Measurements from ENCODE around the gene RHOG. TPM values are rescaled to one million over a fixed set of nuclear protein-coding genes. Genes with fewer than 3 reads are reported as not detected.
A peak's percentile ranks its signal among the peaks of the same experiment; 100 is the strongest.

The RHOG gene
- total RNA-seq, 2 experiments from 2014 or later, result 157 to 180 TPM

DNA sequence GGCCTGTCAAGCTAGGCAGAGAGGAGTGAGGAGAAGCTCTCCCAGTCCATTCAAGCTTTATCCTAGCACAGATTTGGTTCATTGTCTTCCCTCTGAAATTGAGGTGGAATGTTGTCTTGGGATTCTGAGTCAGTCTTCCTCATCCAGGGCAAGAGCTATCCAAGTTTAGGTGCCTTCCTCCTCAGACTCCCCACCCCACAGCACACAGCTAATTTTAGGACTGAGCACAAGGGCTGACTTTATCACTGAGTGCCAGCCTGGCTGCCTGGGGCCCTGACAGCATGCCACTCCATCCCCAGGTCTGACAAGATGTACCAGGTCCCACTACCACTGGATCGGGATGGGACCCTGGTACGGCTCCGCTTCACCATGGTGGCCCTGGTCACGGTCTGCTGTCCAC is 29.8 kb downstream of the RHOG start:
- peaks cover 4% of the 10 kb centered on the region for H3K36me3 Mint-ChIP-seq (ENCODE audit: low read depth)
- H3K4me3 Mint-ChIP-seq, result no peak overlapping the region
- POLR2A ChIA-PET, result no interaction called here
- no peaks in the 10 kb centered on the region for H3K27me3 Mint-ChIP-seq
- no peaks in the 10 kb centered on the region for H3K9me3 Mint-ChIP-seq (ENCODE audit: low read depth)
- ATAC-seq (no peak), DNase-seq (no peak)
- intact Hi-C loops (cut with DNase I, micrococcal nuclease), result no loop called here
- CTCF ChIA-PET, result interaction anchor here (0.7 to 5.5 kb wide), 6 partner anchors 13 to 262 kb away, joined by 3 to 47 read pairs (median 4); partner anchors contain the start of gene NUP98
- H3K4me1 Mint-ChIP-seq, result peaks cover 17% of the 10 kb centered on the region
- no peak overlapping the region for H3K27ac Mint-ChIP-seq

DNA sequence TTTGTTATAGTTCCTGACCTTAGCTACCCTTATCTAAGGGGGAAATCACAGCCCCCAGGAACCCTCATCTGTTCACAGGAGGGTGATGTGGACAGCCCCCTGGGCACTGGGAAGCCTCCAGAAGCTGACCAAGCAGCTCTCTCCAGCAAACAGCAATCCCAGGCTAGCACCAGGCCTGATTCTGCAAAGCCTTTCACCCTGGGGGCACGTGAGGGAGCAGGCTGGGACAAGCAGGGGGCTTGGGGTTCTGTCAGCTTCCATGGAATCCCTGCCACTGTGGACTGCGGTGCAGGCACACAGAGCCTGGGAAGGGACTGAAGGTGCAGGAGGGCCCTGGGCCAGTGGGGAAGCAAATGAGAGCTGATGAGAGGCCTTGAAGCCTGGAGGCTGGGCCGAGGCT is 30.3 kb downstream of the RHOG start:
- ChIA-PET CTCF (interaction anchor here (0.7 to 5.5 kb wide), 6 partner anchors 12 to 263 kb away, joined by 3 to 47 read pairs (median 4); partner anchors contain the start of gene NUP98), POLR2A (interaction anchor here (1.8 kb wide), 1 partner anchor 13 kb away, joined by 5 read pairs; the partner anchor contains the start of gene NUP98)
- Mint-ChIP-seq H3K27ac (no peak overlapping the region), H3K36me3 (ENCODE audit: low read depth) (peaks cover 4% of the 10 kb centered on the region), H3K4me1 (peaks cover 17% of the 10 kb centered on the region), H3K9me3 (ENCODE audit: low read depth) (no peaks in the 10 kb centered on the region), H3K4me3 (no peak overlapping the region), H3K27me3 (no peaks in the 10 kb centered on the region)
- DNase-seq, result no peak
- no peak for ATAC-seq
- intact Hi-C loops (cut with DNase I, micrococcal nuclease), result no loop called here

DNA sequence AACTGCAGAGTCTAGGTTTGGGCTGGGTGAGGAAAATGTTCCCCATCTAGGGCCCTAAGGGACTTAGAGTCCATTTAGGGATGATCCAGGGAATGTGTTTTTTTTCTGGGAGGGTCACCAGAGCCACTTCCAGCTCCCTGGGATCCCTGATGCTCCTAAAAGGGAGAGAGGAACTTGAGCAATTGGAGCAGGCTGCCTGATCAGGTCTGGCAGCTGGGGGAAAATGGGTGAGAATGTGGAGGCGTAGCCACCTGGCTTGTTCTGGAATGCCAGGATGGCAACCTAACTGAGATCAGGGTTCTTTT is 31.2 kb downstream of the RHOG start:
- no peak for ATAC-seq
- Mint-ChIP-seq H3K27ac (no peak overlapping the region), H3K4me1 (peaks cover 17% of the 10 kb centered on the region), H3K36me3 (ENCODE audit: low read depth) (peaks cover 4% of the 10 kb centered on the region), H3K4me3 (no peak overlapping the region), H3K9me3 (ENCODE audit: low read depth) (no peaks in the 10 kb centered on the region), H3K27me3 (no peaks in the 10 kb centered on the region)
- POLR2A ChIA-PET, result interaction anchor here (0.6 to 1.8 kb wide), 2 partner anchors 12 to 24 kb away, joined by 5 to 7 read pairs; partner anchors contain the start of gene NUP98
- no peak for DNase-seq
- CTCF ChIA-PET, result interaction anchor here (0.9 to 5.5 kb wide), 18 partner anchors 9 to 286 kb away, joined by 3 to 47 read pairs (median 6); partner anchors contain the start of gene NUP98
- intact Hi-C loops (cut with DNase I, micrococcal nuclease), result loop anchor here (2.0 to 10.0 kb wide), 5 partner anchors 25 to 355 kb away; no protein-coding TSS in a partner anchor

GRCh38 chr11:3808861-3809623 is 31.7 kb downstream of the RHOG start:
- ATAC-seq (peak; percentile 82), DNase-seq (peak; percentile 61)
- H3K27me3 Mint-ChIP-seq, result no peaks in the 10 kb centered on the region
- H3K4me1 Mint-ChIP-seq, result peaks cover 22% of the 10 kb centered on the region
- H3K9me3 Mint-ChIP-seq (ENCODE audit: low read depth), result no peaks in the 10 kb centered on the region
- peak overlapping the region; percentile 66 for H3K27ac Mint-ChIP-seq
- intact Hi-C loops (cut with DNase I, micrococcal nuclease), result loop anchor here (1.0 to 10.0 kb wide), 8 partner anchors 12 to 354 kb away; partner anchors contain the start of gene NUP98 (in 2 of the 2)
- POLR2A ChIA-PET, result interaction anchor here (0.6 to 1.8 kb wide), 2 partner anchors 11 to 24 kb away, joined by 5 to 7 read pairs; partner anchors contain the start of gene NUP98
- CTCF ChIA-PET, result interaction anchor here (0.6 to 5.5 kb wide), 33 partner anchors 10 to 286 kb away, joined by 3 to 47 read pairs (median 4); partner anchors contain the start of gene NUP98
- H3K4me3 Mint-ChIP-seq, result peak overlapping the region; percentile 93
- H3K36me3 Mint-ChIP-seq (ENCODE audit: low read depth), result peaks cover 3% of the 10 kb centered on the region

DNA sequence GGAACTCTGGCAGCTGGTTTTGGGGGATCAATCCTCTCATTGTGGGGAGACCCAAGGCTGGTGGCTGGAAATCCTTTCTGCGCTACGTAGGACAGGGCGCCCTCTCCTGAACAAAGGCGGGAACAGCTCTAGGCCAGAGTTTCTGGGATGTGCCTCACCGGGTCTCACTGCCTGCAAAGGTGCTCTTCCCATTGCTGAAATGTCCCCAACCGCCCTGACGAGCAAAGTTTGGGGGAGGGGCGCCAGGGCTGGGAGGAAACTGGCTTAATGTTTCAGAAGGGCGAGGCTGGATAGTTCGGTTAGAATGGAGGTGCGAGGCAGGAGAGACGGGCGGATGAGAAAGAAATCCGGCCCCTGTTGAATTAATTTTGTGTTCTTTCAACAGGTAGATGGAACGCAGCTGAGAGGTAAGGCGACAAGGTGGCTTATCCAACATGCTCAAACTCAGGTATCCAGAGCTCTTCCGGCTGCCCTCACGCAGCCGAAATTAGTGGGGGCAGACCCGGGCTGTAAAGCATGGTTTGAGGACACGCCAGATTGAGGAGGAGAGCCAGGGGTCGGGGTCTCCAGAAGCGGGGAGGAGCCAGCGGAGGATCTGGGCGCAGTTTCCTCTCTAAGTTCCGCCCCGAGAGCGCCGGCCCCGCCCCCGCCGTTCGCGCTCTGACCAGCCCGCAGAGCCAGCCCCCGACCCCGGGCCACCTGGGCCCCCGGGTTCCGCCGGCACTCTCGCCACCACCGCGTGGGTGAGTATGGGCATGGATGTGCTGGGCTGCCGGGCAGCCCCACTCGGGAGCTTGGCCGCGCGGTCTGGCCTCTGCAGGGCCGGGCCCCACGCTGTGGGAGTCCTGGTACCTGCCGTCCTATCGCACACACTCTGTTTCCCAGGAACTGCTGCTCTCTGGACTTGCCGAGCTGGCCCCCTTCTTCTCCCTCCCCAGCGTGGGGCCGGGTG is 32.6 kb downstream of the RHOG start, which contains the start of gene PGAP2:
PGAP2 (plus strand) TSS at position 652 of the 952 bp plus-strand sequence. CDS start 2,700 bp downstream, outside the sequence.
- intact Hi-C loops (cut with DNase I, micrococcal nuclease), result loop anchor here (1.0 to 10.0 kb wide), 8 partner anchors 11 to 353 kb away; partner anchors contain the start of gene NUP98 (in 2 of the 2)
- ChIA-PET CTCF (interaction anchor here (0.6 to 5.5 kb wide), 41 partner anchors 10 to 293 kb away, joined by 3 to 47 read pairs (median 4); partner anchors contain the start of gene NUP98), POLR2A (interaction anchor here (1.2 to 1.8 kb wide), 2 partner anchors 10 to 29 kb away, joined by 3 to 5 read pairs; partner anchors contain the start of gene NUP98)
- Mint-ChIP-seq H3K4me1 (peaks cover 24% of the 10 kb centered on the region), H3K4me3 (peak within 1 kb of the TSS; percentile 93), H3K36me3 (ENCODE audit: low read depth) (peaks cover 3% of the 10 kb centered on the region), H3K27me3 (no peaks in the 10 kb centered on the region), H3K27ac (peak within 1 kb of the TSS; percentile 94), H3K9me3 (ENCODE audit: low read depth) (no peaks in the 10 kb centered on the region)
- DNase-seq, result peak; percentile 77
- peak; percentile 78 for ATAC-seq

- ATAC-seq (no peak), DNase-seq (no peak)
- Mint-ChIP-seq H3K4me1 (peaks cover 20% of the 10 kb centered on the region), H3K36me3 (ENCODE audit: low read depth) (no peaks in the 10 kb centered on the region), H3K4me3 (no peak overlapping the region), H3K9me3 (ENCODE audit: low read depth) (no peaks in the 10 kb centered on the region), H3K27me3 (no peaks in the 10 kb centered on the region), H3K27ac (no peak overlapping the region)
- intact Hi-C loops (cut with DNase I, micrococcal nuclease), result loop anchor here in 1 of 2 experiments (10.0 kb wide), 1 partner anchor 349 kb away; no protein-coding TSS in a partner anchor
- ChIA-PET POLR2A (no interaction called here), CTCF (interaction anchor here (0.7 to 1.1 kb wide), 3 partner anchors 8 to 255 kb away, joined by 3 to 4 read pairs (median 3); no protein-coding TSS in a partner anchor)
Observed at GRCh38 chr11:3803726-3804495, 36.8 kb downstream of the RHOG start.

- Mint-ChIP-seq H3K4me3 (no peak overlapping the region), H3K4me1 (peaks cover 18% of the 10 kb centered on the region), H3K27ac (no peak overlapping the region), H3K9me3 (ENCODE audit: low read depth) (no peaks in the 10 kb centered on the region), H3K36me3 (ENCODE audit: low read depth) (peaks cover 5% of the 10 kb centered on the region), H3K27me3 (no peaks in the 10 kb centered on the region)
- ChIA-PET POLR2A (no interaction called here), CTCF (interaction anchor here (0.6 to 1.0 kb wide), 2 partner anchors 80 to 270 kb away, joined by 3 read pairs; no protein-coding TSS in a partner anchor)
- DNase-seq (no peak), ATAC-seq (no peak)
- intact Hi-C loops (cut with DNase I, micrococcal nuclease), result loop anchor here in 1 of 2 experiments (10.0 kb wide), 1 partner anchor 347 kb away; no protein-coding TSS in a partner anchor
Observed at GRCh38 chr11:3802011-3802790, 38.6 kb downstream of the RHOG start.

DNA sequence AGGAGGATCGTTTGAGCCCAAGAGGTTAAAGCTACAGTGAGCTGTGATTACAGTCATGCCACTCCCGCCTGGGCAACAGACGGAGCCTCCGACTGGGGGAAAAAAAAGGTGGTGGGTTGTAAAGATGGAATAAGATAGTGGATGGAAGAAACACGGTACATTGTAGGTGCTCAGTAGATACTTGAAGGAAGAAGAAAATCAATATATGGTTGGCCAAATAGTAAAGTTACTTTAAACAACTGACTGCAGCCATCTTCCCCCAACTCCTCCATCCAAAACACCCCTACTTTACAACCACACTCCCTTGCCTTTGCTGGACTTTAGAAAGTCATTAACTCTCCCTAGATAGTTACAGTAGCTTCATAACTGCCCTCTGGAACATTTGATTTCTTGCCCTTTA is 40.9 kb downstream of the RHOG start:
- Mint-ChIP-seq H3K36me3 (ENCODE audit: low read depth) (peaks cover 20% of the 10 kb centered on the region), H3K27ac (peak overlapping the region; percentile 5), H3K4me1 (peaks cover 31% of the 10 kb centered on the region), H3K4me3 (no peak overlapping the region), H3K27me3 (no peaks in the 10 kb centered on the region), H3K9me3 (ENCODE audit: low read depth) (no peaks in the 10 kb centered on the region)
- ChIA-PET POLR2A (interaction anchor here (0.6 kb wide), 1 partner anchor 8 kb away, joined by 4 read pairs; no protein-coding TSS in a partner anchor), CTCF (interaction anchor here (0.9 to 3.5 kb wide), 4 partner anchors 9 to 36 kb away, joined by 3 to 33 read pairs (median 4); partner anchors contain the start of gene PGAP2)
- no peak for DNase-seq
- ATAC-seq, result no peak
- intact Hi-C loops (cut with DNase I, micrococcal nuclease), result loop anchor here in 1 of 2 experiments (5.0 to 10.0 kb wide), 3 partner anchors 345 to 743 kb away; partner anchors contain the start of genes CARS1 and ZNF195

DNA sequence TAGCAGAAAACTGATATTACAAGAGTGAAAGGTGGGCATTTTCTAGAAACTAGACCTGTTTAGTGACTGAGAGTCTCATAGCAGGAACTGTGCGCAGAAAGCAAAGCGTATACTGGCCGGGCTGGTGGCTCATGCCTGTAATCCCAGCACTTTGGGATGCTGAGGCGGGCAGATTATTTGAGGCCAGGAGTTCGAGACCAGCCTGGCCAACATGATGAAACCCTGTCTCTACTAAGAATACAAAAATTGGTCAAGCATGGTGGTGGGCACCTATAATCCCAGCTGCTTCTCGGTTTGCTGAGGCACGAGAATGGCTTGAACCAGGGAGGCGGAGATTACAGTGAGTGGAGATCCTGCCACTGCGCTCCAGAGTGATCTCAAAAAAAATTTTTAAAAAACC is 41.6 kb downstream of the RHOG start:
- no peak for DNase-seq
- peak overlapping the region; percentile 100 for H3K27ac Mint-ChIP-seq
- H3K27me3 Mint-ChIP-seq, result no peaks in the 10 kb centered on the region
- peaks cover 27% of the 10 kb centered on the region for H3K36me3 Mint-ChIP-seq (ENCODE audit: low read depth)
- H3K4me1 Mint-ChIP-seq, result peaks cover 35% of the 10 kb centered on the region
- CTCF ChIA-PET, result interaction anchor here (0.9 to 3.5 kb wide), 3 partner anchors 10 to 36 kb away, joined by 3 to 33 read pairs (median 3); partner anchors contain the start of gene PGAP2
- no peak for ATAC-seq
- H3K9me3 Mint-ChIP-seq (ENCODE audit: low read depth), result no peaks in the 10 kb centered on the region
- H3K4me3 Mint-ChIP-seq, result peak overlapping the region; percentile 99
- POLR2A ChIA-PET, result interaction anchor here (0.7 to 0.8 kb wide), 2 partner anchors 42 to 61 kb away, joined by 5 to 7 read pairs; partner anchors contain the start of gene RHOG
- intact Hi-C loops (cut with DNase I, micrococcal nuclease), result loop anchor here in 1 of 2 experiments (5.0 kb wide), 2 partner anchors 422 to 742 kb away; partner anchors contain the start of genes CARS1 and ZNF195

All from activated CD4-positive, alpha-beta T cell treated with anti-CD3 and anti-CD28 coated beads for 36 hours (primary cell).